CD4-positive, alpha-beta T cell (primary cell): ENCODE data around the gene TMEM30B. TPM values are rescaled to one million over a fixed set of nuclear protein-coding genes. Genes with fewer than 3 reads are reported as not detected.
"Not testable (repeated sequence)": the region's sequence is repeated elsewhere in the genome, so short reads cannot be mapped to it uniquely, and the experiment has no call there.

Source experiments
- ATAC-seq: fragments of 200-7000 bp; cut with Tn5 transposase; one replicate; pipeline ENCODE4 v1.10.0; 2022; ENCODE audit warnings: mild to moderate bottlenecking; ENCODE audit not compliant: poor library complexity
- CTCF ChIA-PET: fragments of 350-600 bp; sonication (Branson Sonifier 250); formaldehyde crosslinking; loops from one replicate; lab custom pipeline; 2021; ENCODE audit warnings: antibody characterized with exemption, inconsistent platforms; lab: Charles Lee
- POLR2A ChIA-PET: fragments of 350-600 bp; sonication (Branson Sonifier 250); formaldehyde crosslinking; loops from one replicate; lab custom pipeline; 2021; ENCODE audit warnings: antibody characterized with exemption, inconsistent platforms; lab: Charles Lee
- DNase-seq, 14 experiments: peaks; one replicate each; pipeline ENCODE4 v3.0.0-alpha.2; 2013 to 2020; ENCODE audit warnings: mixed read lengths in 2 of 14
- H3K27ac ChIP-seq, 2 donors: one replicate each; pipeline versions ENCODE4 v1.5.1 to v1.7.0; 2013; ENCODE audit warnings: low read length in 2 of 2, low read depth in 1 of 2, mild to moderate bottlenecking in 1 of 2
- H3K27me3 ChIP-seq, 2 experiments: 1 replicate in 1 of 2; 2 replicates in 1 of 2; pipeline versions ENCODE4 v1.6.1 to v1.7.0; 2013; ENCODE audit warnings: low read length in 2 of 2, control low read depth in 1 of 2, mild to moderate bottlenecking in 1 of 2, moderate library complexity in 1 of 2; ENCODE audit not compliant: insufficient read depth in 2 of 2, control insufficient read depth in 1 of 2
- H3K36me3 ChIP-seq: one replicate; pipeline ENCODE4 v1.6.1; 2013; ENCODE audit warnings: low read length, control low read depth; ENCODE audit not compliant: insufficient read depth
- H3K4me1 ChIP-seq: one replicate; pipeline ENCODE4 v1.6.1; 2013; ENCODE audit warnings: low read length, control low read depth; ENCODE audit not compliant: insufficient read depth
- H3K4me3 ChIP-seq: one replicate; pipeline ENCODE4 v1.5.1; 2013; ENCODE audit warnings: mild to moderate bottlenecking, low read length, moderate library complexity
- H3K9me3 ChIP-seq, 2 experiments: 1 replicate in 1 of 2; 2 replicates in 1 of 2; pipeline versions ENCODE4 v1.6.1 to v1.7.0; 2013; ENCODE audit warnings: low read length in 2 of 2, mild to moderate bottlenecking in 2 of 2, control low read depth in 1 of 2, moderate library complexity in 1 of 2; ENCODE audit not compliant: control insufficient read depth in 1 of 2, insufficient read depth in 1 of 2
- H3K27ac Mint-ChIP-seq: one replicate; pipeline ENCODE4 v1.8.0; 2020; ENCODE audit warnings: mixed read lengths
- H3K27me3 Mint-ChIP-seq: one replicate; pipeline ENCODE4 v1.8.0; 2021; ENCODE audit warnings: mixed read lengths
- H3K36me3 Mint-ChIP-seq: one replicate; pipeline ENCODE4 v1.8.0; 2021; ENCODE audit warnings: low read depth, mixed read lengths
- H3K4me1 Mint-ChIP-seq: one replicate; pipeline ENCODE4 v1.8.0; 2021; ENCODE audit warnings: low read depth, mixed read lengths
- H3K4me3 Mint-ChIP-seq: one replicate; pipeline ENCODE4 v1.8.0; 2020; ENCODE audit warnings: mild to moderate bottlenecking, mixed read lengths
- H3K9me3 Mint-ChIP-seq: one replicate; pipeline ENCODE4 v1.8.0; 2020; ENCODE audit warnings: mixed read lengths
- CTCF ChIP-seq: fragments of 200-600 bp; IDR thresholded peaks from one replicate; pipeline ENCODE4 v1.8.0; 2022; ENCODE audit warnings: antibody characterized with exemption, mild to moderate bottlenecking
- intact Hi-C, 2 experiments: fragments of 100-400 bp; cut with DNase I in 1 of 2; cut with micrococcal nuclease in 1 of 2; formaldehyde crosslinking; loops; one replicate each; pipeline versions ENCODE4 v1.15.1 to v1.9.0; 2023 to 2025; cut with DNase I, micrococcal nuclease
- total RNA-seq, 174 experiments: library from RNA in 2 of 174; stranded (reverse) in 2 of 174; gene quantifications; one replicate each; pipeline ENCODE4 v1.2.3 and lab custom pipeline; 2021 to 2026

TMEM30B gene
- total RNA-seq, 2 experiments from 2014 or later = 8.9 to 9.1 TPM

GRCh38 chr14:61320806-61321384 lies 39.8 kb upstream of the TMEM30B start:
- no peaks in the 10 kb centered on the region for H3K27me3 ChIP-seq
- intact Hi-C loops = loop anchor here (2.0 to 5.0 kb wide), 5 partner anchors 36 to 134 kb away; no protein-coding TSS in a partner anchor
- ATAC-seq (no peak), DNase-seq (peak in 1 of 14 experiments; percentile 17)
- H3K9me3 ChIP-seq = no peaks in the 10 kb centered on the region
- POLR2A ChIA-PET = interaction anchor here (0.6 to 6.9 kb wide), 22 partner anchors 14 to 249 kb away, joined by 3 to 185 read pairs (median 5); no protein-coding TSS in a partner anchor
- Mint-ChIP-seq H3K9me3 (peaks cover 4% of the 10 kb centered on the region), H3K4me3 (no peak overlapping the region), H3K27me3 (no peaks in the 10 kb centered on the region), H3K36me3 (peaks cover 37% of the 10 kb centered on the region), H3K4me1 (peaks cover 20% of the 10 kb centered on the region), H3K27ac (no peak overlapping the region)
- peak overlapping the region; percentile 45 to 87 for H3K27ac ChIP-seq
- peaks cover 5% of the 10 kb centered on the region for H3K36me3 ChIP-seq
- peak overlapping the region; percentile 95 for H3K4me3 ChIP-seq
- no peak for TF ChIP-seq CTCF
- H3K4me1 ChIP-seq = peaks cover 22% of the 10 kb centered on the region
- CTCF ChIA-PET = interaction anchor here (0.6 to 3.6 kb wide), 19 partner anchors 8 to 408 kb away, joined by 3 to 29 read pairs (median 4); no protein-coding TSS in a partner anchor

GRCh38 chr14:61320170-61320569 lies 39.0 kb upstream of the TMEM30B start:
- H3K27ac ChIP-seq, H3K36me3 ChIP-seq, H3K27ac Mint-ChIP-seq, H3K4me3 ChIP-seq, H3K9me3 ChIP-seq, H3K9me3 Mint-ChIP-seq, H3K27me3 Mint-ChIP-seq, ATAC-seq, H3K27me3 ChIP-seq, DNase-seq, H3K4me3 Mint-ChIP-seq: not testable (repeated sequence)
- peaks cover 22% of the 10 kb centered on the region for H3K4me1 ChIP-seq
- Mint-ChIP-seq H3K4me1 (peaks cover 14% of the 10 kb centered on the region), H3K36me3 (peaks cover 32% of the 10 kb centered on the region)
- CTCF ChIA-PET = interaction anchor here (1.9 kb wide), 1 partner anchor 24 kb away, joined by 9 read pairs; no protein-coding TSS in a partner anchor
- POLR2A ChIA-PET = interaction anchor here (0.7 to 6.9 kb wide), 6 partner anchors 13 to 157 kb away, joined by 3 to 185 read pairs (median 4); no protein-coding TSS in a partner anchor
- intact Hi-C loops = loop anchor here (2.0 to 5.0 kb wide), 5 partner anchors 37 to 135 kb away; no protein-coding TSS in a partner anchor

GRCh38 chr14:61319706-61320105 lies 38.6 kb upstream of the TMEM30B start:
- DNase-seq (no peak), ATAC-seq (no peak)
- H3K27me3 ChIP-seq = no peaks in the 10 kb centered on the region
- Mint-ChIP-seq H3K4me3 (no peak overlapping the region), H3K4me1 (peaks cover 11% of the 10 kb centered on the region), H3K27ac (no peak overlapping the region), H3K27me3 (no peaks in the 10 kb centered on the region), H3K9me3 (peaks cover 2% of the 10 kb centered on the region), H3K36me3 (peaks cover 32% of the 10 kb centered on the region)
- H3K27ac ChIP-seq = no peak overlapping the region
- POLR2A ChIA-PET = interaction anchor here (0.7 to 6.9 kb wide), 5 partner anchors 12 to 133 kb away, joined by 3 to 185 read pairs (median 3); no protein-coding TSS in a partner anchor
- no peak for TF ChIP-seq CTCF
- H3K36me3 ChIP-seq = peaks cover 5% of the 10 kb centered on the region
- H3K4me1 ChIP-seq = peaks cover 22% of the 10 kb centered on the region
- H3K4me3 ChIP-seq = no peak overlapping the region
- intact Hi-C loops = loop anchor here (2.0 to 5.0 kb wide), 6 partner anchors 21 to 135 kb away; no protein-coding TSS in a partner anchor
- CTCF ChIA-PET = no interaction called here
- no peaks in the 10 kb centered on the region for H3K9me3 ChIP-seq
